ENCODE measurements around the gene MMP24.

Gene MMP24

GRCh38 chr20:35263532-35264341, 37.2 kb downstream of the MMP24 start:
- H3K4me1 ChIP-seq (ENCODE audit: control insufficient read depth in 1 of 2, insufficient read depth in 2 of 2, low read length in 2 of 2): peaks cover 8 to 10% of the 10 kb centered on the region in 2 donors
- H3K36me3 ChIP-seq (ENCODE audit: control insufficient read depth in 1 of 2, insufficient read depth in 2 of 2, low read length in 2 of 2): peaks cover 8 to 10% of the 10 kb centered on the region in 2 donors
- H3K9me3 ChIP-seq (ENCODE audit: control insufficient read depth in 1 of 2, low read length in 2 of 2): no peaks in the 10 kb centered on the region
- H3K4me3 ChIP-seq (ENCODE audit: low read depth in 1 of 2, low read length in 2 of 2): no peak overlapping the region
- H3K27ac ChIP-seq (ENCODE audit: low read length): peak overlapping the region; percentile 53
- no peaks in the 10 kb centered on the region for H3K27me3 ChIP-seq (ENCODE audit: low read depth, low read length)

GRCh38 chr20:35264755-35265154, 38.3 kb downstream of the MMP24 start:
- H3K4me3 ChIP-seq (ENCODE audit: low read depth in 1 of 2, low read length in 2 of 2): no peak overlapping the region
- H3K27ac ChIP-seq (ENCODE audit: low read length): no peak overlapping the region
- no peaks in the 10 kb centered on the region for H3K9me3 ChIP-seq (ENCODE audit: control insufficient read depth in 1 of 2, low read length in 2 of 2)
- peaks cover 8 to 10% of the 10 kb centered on the region in 2 donors for H3K4me1 ChIP-seq (ENCODE audit: control insufficient read depth in 1 of 2, insufficient read depth in 2 of 2, low read length in 2 of 2)
- peaks cover 8 to 10% of the 10 kb centered on the region in 2 donors for H3K36me3 ChIP-seq (ENCODE audit: control insufficient read depth in 1 of 2, insufficient read depth in 2 of 2, low read length in 2 of 2)
- H3K27me3 ChIP-seq (ENCODE audit: low read depth, low read length): no peaks in the 10 kb centered on the region

GRCh38 chr20:35267092-35267491, 40.6 kb downstream of the MMP24 start:
- Histone ChIP-seq H3K27ac (ENCODE audit: low read length) (no peak overlapping the region), H3K36me3 (ENCODE audit: control insufficient read depth in 1 of 2, insufficient read depth in 2 of 2, low read length in 2 of 2) (peaks cover 13 to 26% of the 10 kb centered on the region in 2 donors), H3K4me1 (ENCODE audit: control insufficient read depth in 1 of 2, insufficient read depth in 2 of 2, low read length in 2 of 2) (peaks cover 8 to 10% of the 10 kb centered on the region in 2 donors), H3K27me3 (ENCODE audit: low read depth, low read length) (no peaks in the 10 kb centered on the region), H3K4me3 (ENCODE audit: low read depth in 1 of 2, low read length in 2 of 2) (no peak overlapping the region), H3K9me3 (ENCODE audit: control insufficient read depth in 1 of 2, low read length in 2 of 2) (no peaks in the 10 kb centered on the region)

- H3K27ac ChIP-seq (ENCODE audit: low read length): no peak overlapping the region
- peaks cover 13 to 35% of the 10 kb centered on the region in 2 donors for H3K36me3 ChIP-seq (ENCODE audit: control insufficient read depth in 1 of 2, insufficient read depth in 2 of 2, low read length in 2 of 2)
- H3K4me1 ChIP-seq (ENCODE audit: control insufficient read depth in 1 of 2, insufficient read depth in 2 of 2, low read length in 2 of 2): peaks cover 0 to under 1% of the 10 kb centered on the region in 2 donors
- no peaks in the 10 kb centered on the region for H3K9me3 ChIP-seq (ENCODE audit: control insufficient read depth in 1 of 2, low read length in 2 of 2)
- no peak overlapping the region for H3K4me3 ChIP-seq (ENCODE audit: low read depth in 1 of 2, low read length in 2 of 2)
- H3K27me3 ChIP-seq (ENCODE audit: low read depth, low read length): no peaks in the 10 kb centered on the region
Observed at GRCh38 chr20:35269055-35269781, 42.7 kb downstream of the MMP24 start.

- Histone ChIP-seq H3K27ac (ENCODE audit: low read length) (no peak overlapping the region), H3K4me3 (ENCODE audit: low read depth in 1 of 2, low read length in 2 of 2) (no peak overlapping the region), H3K27me3 (ENCODE audit: low read depth, low read length) (no peaks in the 10 kb centered on the region), H3K4me1 (ENCODE audit: control insufficient read depth in 1 of 2, insufficient read depth in 2 of 2, low read length in 2 of 2) (no peaks in the 10 kb centered on the region), H3K9me3 (ENCODE audit: control insufficient read depth in 1 of 2, low read length in 2 of 2) (no peaks in the 10 kb centered on the region), H3K36me3 (ENCODE audit: control insufficient read depth in 1 of 2, insufficient read depth in 2 of 2, low read length in 2 of 2) (peaks cover 18 to 40% of the 10 kb centered on the region in 2 donors)
Observed at GRCh38 chr20:35270021-35270902, 43.8 kb downstream of the MMP24 start.

- Histone ChIP-seq H3K4me1 (ENCODE audit: control insufficient read depth in 1 of 2, insufficient read depth in 2 of 2, low read length in 2 of 2) (peaks cover 0 to 5% of the 10 kb centered on the region in 2 donors), H3K36me3 (ENCODE audit: control insufficient read depth in 1 of 2, insufficient read depth in 2 of 2, low read length in 2 of 2) (peaks cover 22 to 40% of the 10 kb centered on the region in 2 donors), H3K4me3 (ENCODE audit: low read depth in 1 of 2, low read length in 2 of 2) (no peak overlapping the region)
Observed at GRCh38 chr20:35271073-35271882, 44.8 kb downstream of the MMP24 start.

GRCh38 chr20:35271904-35272303, 45.4 kb downstream of the MMP24 start:
- H3K27me3 ChIP-seq (ENCODE audit: low read depth, low read length): no peaks in the 10 kb centered on the region
- H3K9me3 ChIP-seq (ENCODE audit: control insufficient read depth in 1 of 2, low read length in 2 of 2): no peaks in the 10 kb centered on the region
- no peak overlapping the region for H3K4me3 ChIP-seq (ENCODE audit: low read depth in 1 of 2, low read length in 2 of 2)
- H3K4me1 ChIP-seq (ENCODE audit: control insufficient read depth in 1 of 2, insufficient read depth in 2 of 2, low read length in 2 of 2): peaks cover 0 to 11% of the 10 kb centered on the region in 2 donors
- no peak overlapping the region for H3K27ac ChIP-seq (ENCODE audit: low read length)
- peaks cover 22 to 40% of the 10 kb centered on the region in 2 donors for H3K36me3 ChIP-seq (ENCODE audit: control insufficient read depth in 1 of 2, insufficient read depth in 2 of 2, low read length in 2 of 2)

More at GRCh38 chr20:35271073-35271882, 44.8 kb downstream of the MMP24 start:
- Histone ChIP-seq H3K27me3 (ENCODE audit: low read depth, low read length) (no peaks in the 10 kb centered on the region), H3K27ac (ENCODE audit: low read length) (no peak overlapping the region), H3K9me3 (ENCODE audit: control insufficient read depth in 1 of 2, low read length in 2 of 2) (no peaks in the 10 kb centered on the region)

GRCh38 chr20:35273449-35274171, 47.1 kb downstream of the MMP24 start:
- H3K4me1 ChIP-seq (ENCODE audit: control insufficient read depth in 1 of 2, insufficient read depth in 2 of 2, low read length in 2 of 2): peaks cover 0 to 16% of the 10 kb centered on the region in 2 donors
- peaks cover 18 to 31% of the 10 kb centered on the region in 2 donors for H3K36me3 ChIP-seq (ENCODE audit: control insufficient read depth in 1 of 2, insufficient read depth in 2 of 2, low read length in 2 of 2)
- no peaks in the 10 kb centered on the region for H3K9me3 ChIP-seq (ENCODE audit: control insufficient read depth in 1 of 2, low read length in 2 of 2)
- no peak overlapping the region for H3K27ac ChIP-seq (ENCODE audit: low read length)
- no peak overlapping the region for H3K4me3 ChIP-seq (ENCODE audit: low read depth in 1 of 2, low read length in 2 of 2)
- no peaks in the 10 kb centered on the region for H3K27me3 ChIP-seq (ENCODE audit: low read depth, low read length)

GRCh38 chr20:35274172-35275092, 47.9 kb downstream of the MMP24 start:
- H3K9me3 ChIP-seq (ENCODE audit: control insufficient read depth in 1 of 2, low read length in 2 of 2): no peaks in the 10 kb centered on the region
- H3K4me3 ChIP-seq (ENCODE audit: low read depth in 1 of 2, low read length in 2 of 2): no peak overlapping the region
- no peak overlapping the region for H3K27ac ChIP-seq (ENCODE audit: low read length)
- peaks cover 0 to 16% of the 10 kb centered on the region in 2 donors for H3K4me1 ChIP-seq (ENCODE audit: control insufficient read depth in 1 of 2, insufficient read depth in 2 of 2, low read length in 2 of 2)
- peaks cover 26 to 39% of the 10 kb centered on the region in 2 donors for H3K36me3 ChIP-seq (ENCODE audit: control insufficient read depth in 1 of 2, insufficient read depth in 2 of 2, low read length in 2 of 2)
- no peaks in the 10 kb centered on the region for H3K27me3 ChIP-seq (ENCODE audit: low read depth, low read length)

Data from muscle layer of duodenum (tissue), 2 donors.